Measurements from ENCODE around the gene SELENON. TPM values are rescaled to one million over a fixed set of nuclear protein-coding genes. Genes with fewer than 3 reads are reported as not detected.
A peak's percentile ranks its signal among the peaks of the same experiment; 100 is the strongest.

The SELENON gene
- total RNA-seq, 2 experiments from 2014 or later, result 13.7 to 14.4 TPM

DNA sequence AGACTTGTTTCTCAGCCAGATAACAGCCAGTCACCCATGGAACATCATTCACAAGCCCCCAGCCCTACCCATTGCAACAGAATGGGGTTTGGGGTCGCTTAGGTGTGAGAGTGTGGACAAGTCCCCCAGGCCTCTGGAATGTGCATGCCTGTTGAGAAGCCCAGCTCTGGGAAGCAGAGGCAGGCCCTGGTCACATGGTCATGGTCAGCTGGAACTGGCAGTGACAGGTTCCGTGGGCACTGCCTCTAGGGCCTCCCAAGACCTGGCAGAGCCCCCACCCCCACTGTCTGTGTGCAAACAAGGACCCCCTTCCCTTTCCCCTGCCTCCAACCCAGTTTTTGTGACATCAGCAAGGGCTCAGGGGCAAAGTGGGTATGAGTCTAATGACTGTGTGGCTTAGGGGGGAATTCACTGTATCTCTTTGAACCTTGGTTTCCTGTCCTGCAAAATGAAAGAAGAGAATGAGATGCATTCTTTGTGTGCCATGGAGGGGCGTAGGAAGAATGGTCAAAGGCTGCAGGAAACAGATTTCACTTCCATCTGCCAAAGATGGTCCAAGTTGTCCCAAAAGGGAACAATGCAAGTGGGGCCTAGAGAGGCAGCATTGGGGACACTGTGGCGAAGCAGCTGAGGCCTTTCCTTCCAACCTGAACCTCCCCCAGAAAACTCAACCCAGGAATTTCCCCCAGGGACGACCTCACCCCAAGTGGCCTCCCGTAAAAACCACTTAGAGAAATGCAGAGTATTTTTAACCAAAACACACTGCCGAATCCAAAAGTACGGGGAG, 34.7 kb upstream of the SELENON start:
- H3K4me1 Mint-ChIP-seq, result peaks cover 12% of the 10 kb centered on the region
- no peak for DNase-seq
- CTCF ChIA-PET, result interaction anchor here (1.2 kb wide), 1 partner anchor 10 kb away, joined by 3 read pairs; no protein-coding TSS in a partner anchor
- H3K27ac Mint-ChIP-seq, result no peak overlapping the region
- no peak overlapping the region for H3K4me3 Mint-ChIP-seq
- POLR2A ChIA-PET, result no interaction called here
- H3K9me3 Mint-ChIP-seq, result no peaks in the 10 kb centered on the region
- H3K36me3 Mint-ChIP-seq (ENCODE audit: low read depth), result peaks cover 23% of the 10 kb centered on the region
- no peaks in the 10 kb centered on the region for H3K27me3 Mint-ChIP-seq

DNA sequence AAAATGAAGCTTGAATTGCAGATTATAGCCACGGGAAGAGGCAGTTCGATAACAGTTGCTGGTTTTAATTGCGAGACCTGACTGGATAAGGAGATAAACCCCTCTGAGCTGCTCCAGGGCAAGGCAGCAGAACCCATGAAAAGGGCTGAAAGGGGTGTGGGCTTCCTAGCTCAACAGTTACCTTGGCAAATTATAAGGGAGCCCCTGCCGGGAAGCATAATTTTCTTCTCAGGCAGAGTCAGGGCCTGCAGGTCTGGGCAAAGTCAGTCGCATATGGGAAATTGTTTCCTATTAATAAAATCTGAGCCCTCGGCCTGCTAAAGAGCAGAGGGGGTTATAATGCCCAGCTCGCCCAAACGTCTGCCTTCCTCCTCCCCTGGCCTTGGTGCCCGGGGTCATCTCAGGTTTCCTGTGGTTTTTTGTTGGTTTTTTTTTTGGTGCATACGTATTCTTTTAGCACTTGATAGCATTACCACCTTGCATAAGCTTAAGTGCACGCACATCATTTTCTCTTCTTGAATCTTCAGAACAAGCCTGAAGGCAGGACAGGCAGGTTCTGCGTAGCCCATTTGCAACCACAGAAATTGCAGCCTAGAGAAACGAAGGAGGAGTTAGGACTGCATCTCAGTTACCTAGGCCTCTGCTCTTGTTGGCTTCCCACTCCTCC, 33.9 kb upstream of the SELENON start:
- ChIA-PET POLR2A (no interaction called here), CTCF (interaction anchor here (1.2 to 1.3 kb wide), 2 partner anchors 9 to 30 kb away, joined by 3 read pairs; no protein-coding TSS in a partner anchor)
- Mint-ChIP-seq H3K9me3 (no peaks in the 10 kb centered on the region), H3K27me3 (peaks cover 1% of the 10 kb centered on the region), H3K4me1 (peaks cover 19% of the 10 kb centered on the region), H3K4me3 (no peak overlapping the region), H3K36me3 (ENCODE audit: low read depth) (peaks cover 28% of the 10 kb centered on the region), H3K27ac (no peak overlapping the region)
- DNase-seq, result no peak

DNA sequence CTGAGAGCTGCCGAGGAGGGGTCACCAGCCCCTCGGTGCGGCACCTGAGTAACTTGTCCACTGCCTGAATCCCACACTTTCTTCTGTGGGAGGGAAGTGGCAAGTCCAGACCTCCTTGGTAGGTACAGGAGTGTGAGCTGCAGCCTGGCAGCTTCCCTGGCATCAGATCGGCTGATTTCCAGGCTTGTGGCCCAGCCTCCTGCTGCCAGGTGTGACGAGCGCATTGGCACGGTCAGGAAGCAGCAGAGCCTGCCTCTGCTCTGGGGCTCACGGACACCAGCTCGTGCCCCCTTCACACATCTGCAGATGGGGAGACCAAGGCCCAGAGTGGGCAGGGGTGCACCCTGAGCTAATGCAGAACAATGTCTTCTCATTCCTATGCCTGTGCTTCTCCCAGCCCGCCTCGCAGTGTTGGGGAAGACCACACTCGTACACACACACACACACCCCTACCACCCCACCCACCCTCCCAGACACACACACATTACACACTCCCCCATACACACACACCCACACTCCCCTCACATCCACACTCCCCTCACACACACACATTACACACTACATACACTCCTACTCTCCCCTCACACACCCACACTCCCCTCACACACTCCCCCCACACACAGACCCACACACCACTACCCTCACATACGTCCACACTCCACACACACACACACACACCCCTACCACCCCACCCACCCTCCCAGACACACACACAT, 33.1 kb upstream of the SELENON start:
- DNase-seq, result no peak
- Mint-ChIP-seq H3K4me3 (no peak overlapping the region), H3K36me3 (ENCODE audit: low read depth) (peaks cover 32% of the 10 kb centered on the region), H3K4me1 (peaks cover 28% of the 10 kb centered on the region), H3K27ac (no peak overlapping the region), H3K27me3 (peaks cover 3% of the 10 kb centered on the region), H3K9me3 (no peaks in the 10 kb centered on the region)
- ChIA-PET POLR2A (no interaction called here), CTCF (interaction anchor here (1.2 to 1.3 kb wide), 2 partner anchors 8 to 30 kb away, joined by 3 read pairs; no protein-coding TSS in a partner anchor)

DNA sequence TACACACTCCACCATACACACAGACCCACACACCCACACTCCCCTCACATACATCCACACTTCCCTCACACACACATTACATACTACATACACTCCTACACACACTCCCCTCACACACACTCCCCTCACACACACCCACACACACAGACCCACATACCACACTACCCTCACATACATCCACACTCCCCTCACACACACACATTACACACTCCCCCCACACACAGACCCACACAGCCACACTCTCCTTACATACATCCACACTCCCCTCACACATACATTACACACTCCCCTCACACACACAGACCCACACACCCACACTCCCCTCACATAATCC, 32.6 kb upstream of the SELENON start:
- peaks cover 31% of the 10 kb centered on the region for H3K4me1 Mint-ChIP-seq

GRCh38 chr1:25768999-25769398, 31.0 kb upstream of the SELENON start:
- CTCF ChIA-PET, result interaction anchor here (0.7 to 1.0 kb wide), 2 partner anchors 36 to 60 kb away, joined by 3 read pairs; no protein-coding TSS in a partner anchor
- POLR2A ChIA-PET, result no interaction called here
- Mint-ChIP-seq H3K27ac (no peak overlapping the region), H3K4me1 (peaks cover 45% of the 10 kb centered on the region), H3K27me3 (peaks cover 7% of the 10 kb centered on the region), H3K4me3 (no peak overlapping the region), H3K9me3 (no peaks in the 10 kb centered on the region), H3K36me3 (ENCODE audit: low read depth) (peaks cover 46% of the 10 kb centered on the region)
- DNase-seq, result no peak

More for the DNA sequence above, 32.6 kb upstream of the SELENON start:
- Mint-ChIP-seq H3K4me3 (no peak overlapping the region), H3K9me3 (no peaks in the 10 kb centered on the region), H3K27me3 (peaks cover 7% of the 10 kb centered on the region), H3K27ac (no peak overlapping the region), H3K36me3 (ENCODE audit: low read depth) (peaks cover 37% of the 10 kb centered on the region)
- no peak for DNase-seq
- ChIA-PET CTCF (interaction anchor here (1.3 kb wide), 1 partner anchor 31 kb away, joined by 3 read pairs; no protein-coding TSS in a partner anchor), POLR2A (no interaction called here)

DNA sequence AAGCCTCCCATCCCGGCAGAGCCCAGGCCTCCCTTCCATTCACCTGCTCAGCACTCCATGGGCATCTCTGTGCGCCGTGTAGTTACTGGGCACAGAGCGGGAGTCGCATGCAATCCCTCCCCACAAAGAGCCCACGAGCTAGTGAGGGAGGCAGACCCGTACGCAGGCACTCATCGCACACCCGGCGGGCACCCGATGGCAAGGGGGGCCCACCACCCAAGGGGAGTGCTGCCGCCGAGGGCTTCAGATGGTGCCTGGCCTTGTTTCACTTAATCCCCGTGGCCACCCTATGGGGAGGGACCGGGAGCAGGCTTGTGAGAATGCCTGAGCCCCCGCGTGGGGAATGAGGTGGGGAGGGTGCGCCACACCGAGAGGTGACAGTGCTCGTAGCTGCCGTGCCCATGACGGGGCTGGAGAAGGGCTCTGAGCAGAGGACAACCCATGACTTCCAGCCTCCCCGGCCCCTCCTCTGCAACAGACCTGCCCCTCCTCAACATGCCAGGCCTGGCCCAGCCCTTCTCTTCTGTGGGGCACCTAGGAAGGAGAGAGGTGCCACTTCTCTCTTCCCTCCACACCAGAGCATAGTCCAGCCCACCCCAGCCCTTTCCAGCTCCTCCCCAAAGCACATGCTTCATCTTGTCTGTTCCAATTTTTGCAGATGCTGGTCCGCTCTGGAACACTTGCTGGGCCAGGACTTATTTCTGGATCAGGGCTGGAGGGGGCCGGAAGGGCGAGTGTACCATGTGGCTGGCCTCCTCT, 30.2 kb upstream of the SELENON start:
- ChIA-PET CTCF (interaction anchor here (0.7 to 1.0 kb wide), 2 partner anchors 36 to 59 kb away, joined by 3 read pairs; no protein-coding TSS in a partner anchor), POLR2A (no interaction called here)
- Mint-ChIP-seq H3K27me3 (peaks cover 7% of the 10 kb centered on the region), H3K4me1 (peaks cover 53% of the 10 kb centered on the region), H3K36me3 (ENCODE audit: low read depth) (peaks cover 43% of the 10 kb centered on the region), H3K27ac (no peak overlapping the region), H3K9me3 (no peaks in the 10 kb centered on the region), H3K4me3 (no peak overlapping the region)
- no peak for DNase-seq

- Mint-ChIP-seq H3K27ac (no peak overlapping the region), H3K36me3 (ENCODE audit: low read depth) (peaks cover 43% of the 10 kb centered on the region), H3K4me1 (peaks cover 58% of the 10 kb centered on the region), H3K9me3 (no peaks in the 10 kb centered on the region), H3K4me3 (no peak overlapping the region), H3K27me3 (peaks cover 7% of the 10 kb centered on the region)
- no peak for DNase-seq
- ChIA-PET CTCF (interaction anchor here (0.6 kb wide), 1 partner anchor 191 kb away, joined by 3 read pairs; no protein-coding TSS in a partner anchor), POLR2A (no interaction called here)
These were observed 29.3 kb upstream of the SELENON start for GRCh38 chr1:25770541-25771220.

- ChIA-PET CTCF (interaction anchor here (0.6 to 1.0 kb wide), 2 partner anchors 15 to 192 kb away, joined by 3 read pairs; no protein-coding TSS in a partner anchor), POLR2A (no interaction called here)
- DNase-seq, result peak; percentile 12
- Mint-ChIP-seq H3K27me3 (peaks cover 7% of the 10 kb centered on the region), H3K36me3 (ENCODE audit: low read depth) (peaks cover 43% of the 10 kb centered on the region), H3K27ac (no peak overlapping the region), H3K4me3 (no peak overlapping the region), H3K9me3 (no peaks in the 10 kb centered on the region), H3K4me1 (peaks cover 57% of the 10 kb centered on the region)
These were observed 28.5 kb upstream of the SELENON start for GRCh38 chr1:25771221-25772114.

DNA sequence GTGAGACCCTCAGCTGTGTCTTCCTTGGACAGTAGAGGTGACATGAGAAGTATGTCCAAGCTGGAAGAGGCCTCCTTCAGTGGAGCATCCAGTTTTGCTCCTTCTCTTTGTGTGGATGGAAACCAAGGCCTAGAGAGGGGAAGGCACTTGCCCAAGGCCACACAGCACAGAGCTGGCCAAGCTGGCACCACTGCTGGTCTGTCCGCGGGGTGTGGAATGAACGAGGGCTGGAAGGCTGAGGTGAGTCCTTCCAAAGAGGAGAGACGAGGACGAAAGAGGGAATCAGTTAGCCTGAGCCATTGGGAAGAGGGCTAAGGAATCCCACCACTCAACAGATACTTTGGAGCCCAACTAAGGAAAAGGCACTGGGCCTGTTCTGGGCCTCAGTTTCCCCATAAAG, 27.8 kb upstream of the SELENON start:
- H3K9me3 Mint-ChIP-seq, result no peaks in the 10 kb centered on the region
- ChIA-PET POLR2A (no interaction called here), CTCF (interaction anchor here (1.0 kb wide), 1 partner anchor 16 kb away, joined by 3 read pairs; no protein-coding TSS in a partner anchor)
- no peak overlapping the region for H3K4me3 Mint-ChIP-seq
- no peak overlapping the region for H3K27ac Mint-ChIP-seq
- H3K4me1 Mint-ChIP-seq, result peaks cover 62% of the 10 kb centered on the region
- peaks cover 43% of the 10 kb centered on the region for H3K36me3 Mint-ChIP-seq (ENCODE audit: low read depth)
- no peak for DNase-seq
- peaks cover 7% of the 10 kb centered on the region for H3K27me3 Mint-ChIP-seq

GRCh38 chr1:25772692-25773245, 27.2 kb upstream of the SELENON start:
- H3K27me3 Mint-ChIP-seq, result peaks cover 7% of the 10 kb centered on the region
- no peak overlapping the region for H3K27ac Mint-ChIP-seq
- no peak overlapping the region for H3K4me3 Mint-ChIP-seq
- H3K36me3 Mint-ChIP-seq (ENCODE audit: low read depth), result peaks cover 47% of the 10 kb centered on the region
- POLR2A ChIA-PET, result no interaction called here
- no peak for DNase-seq
- H3K9me3 Mint-ChIP-seq, result no peaks in the 10 kb centered on the region
- peaks cover 67% of the 10 kb centered on the region for H3K4me1 Mint-ChIP-seq
- CTCF ChIA-PET, result no interaction called here

Data from activated CD4-positive, alpha-beta T cell treated with anti-CD3 and anti-CD28 coated beads, Interleukin-2, amount 10 ng/mL, durations not matched to agents 7 days and 5 days (primary cell).